ENCODE measurements around the gene SEC11C. TPM values are rescaled to one million over a fixed set of nuclear protein-coding genes. Genes with fewer than 3 reads are reported as not detected.
"Not testable (repeated sequence)": the region's sequence is repeated elsewhere in the genome, so short reads cannot be mapped to it uniquely, and the experiment has no call there.

Gene SEC11C
- total RNA-seq, 1 donor from 2014 or later, result 31.2 TPM

DNA sequence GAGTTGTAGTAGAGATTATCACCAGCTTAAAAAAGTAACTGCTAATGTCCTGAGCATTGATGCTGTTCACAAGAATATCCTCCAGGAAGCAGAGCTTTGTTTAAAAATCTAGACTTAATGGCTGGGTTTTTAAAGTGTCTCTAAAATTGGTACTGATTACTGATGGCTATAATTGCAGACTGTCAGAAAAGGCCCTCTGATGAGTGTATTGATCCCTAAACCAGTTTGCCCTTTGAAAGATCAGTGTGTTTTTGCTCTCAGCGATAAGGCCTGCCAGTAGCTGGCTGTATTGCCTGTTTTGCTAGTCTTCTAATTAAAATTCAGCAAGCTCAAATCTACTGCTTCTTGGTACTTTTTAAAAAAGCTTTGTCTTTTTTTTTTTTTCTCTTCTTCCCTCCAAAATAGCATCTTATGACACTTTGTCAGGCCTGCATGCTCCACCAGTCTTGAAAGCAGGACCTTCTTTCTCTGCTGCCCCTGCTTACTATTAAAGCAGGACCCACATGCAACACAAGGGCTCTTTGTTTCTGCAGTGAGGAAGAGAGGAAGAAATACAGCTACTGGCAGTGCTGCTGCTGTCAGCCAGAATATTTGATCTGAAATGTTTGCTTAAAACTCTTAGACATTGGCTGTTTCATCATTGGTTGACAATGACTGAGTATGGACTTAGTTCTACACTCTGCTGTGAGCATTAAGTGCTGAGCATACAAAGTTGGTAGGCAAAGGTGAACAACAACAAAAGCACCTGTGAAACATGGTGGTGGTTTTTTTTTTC lies 1.8 kb downstream of the SEC11C start:
- H3K4me1 Mint-ChIP-seq (ENCODE audit: unreplicated experiment), result peaks cover 17% of the 10 kb centered on the region
- H3K27ac Mint-ChIP-seq (ENCODE audit: unreplicated experiment), result no peak overlapping the region
- H3K27me3 Mint-ChIP-seq (ENCODE audit: unreplicated experiment), result peaks cover 6% of the 10 kb centered on the region
- TF ChIP-seq, protein P1, sequence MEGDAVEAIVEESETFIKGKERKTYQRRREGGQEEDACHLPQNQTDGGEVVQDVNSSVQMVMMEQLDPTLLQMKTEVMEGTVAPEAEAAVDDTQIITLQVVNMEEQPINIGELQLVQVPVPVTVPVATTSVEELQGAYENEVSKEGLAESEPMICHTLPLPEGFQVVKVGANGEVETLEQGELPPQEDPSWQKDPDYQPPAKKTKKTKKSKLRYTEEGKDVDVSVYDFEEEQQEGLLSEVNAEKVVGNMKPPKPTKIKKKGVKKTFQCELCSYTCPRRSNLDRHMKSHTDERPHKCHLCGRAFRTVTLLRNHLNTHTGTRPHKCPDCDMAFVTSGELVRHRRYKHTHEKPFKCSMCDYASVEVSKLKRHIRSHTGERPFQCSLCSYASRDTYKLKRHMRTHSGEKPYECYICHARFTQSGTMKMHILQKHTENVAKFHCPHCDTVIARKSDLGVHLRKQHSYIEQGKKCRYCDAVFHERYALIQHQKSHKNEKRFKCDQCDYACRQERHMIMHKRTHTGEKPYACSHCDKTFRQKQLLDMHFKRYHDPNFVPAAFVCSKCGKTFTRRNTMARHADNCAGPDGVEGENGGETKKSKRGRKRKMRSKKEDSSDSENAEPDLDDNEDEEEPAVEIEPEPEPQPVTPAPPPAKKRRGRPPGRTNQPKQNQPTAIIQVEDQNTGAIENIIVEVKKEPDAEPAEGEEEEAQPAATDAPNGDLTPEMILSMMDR (IDR thresholded peaks at IDR 0.05), result no peak
- H3K36me3 Mint-ChIP-seq (ENCODE audit: unreplicated experiment), result no peaks in the 10 kb centered on the region
- DNase-seq (ENCODE audit: extremely low spot score, unreplicated experiment), result no peak
- H3K4me3 Mint-ChIP-seq (ENCODE audit: unreplicated experiment), result peak overlapping the region; percentile 32
- H3K9me3 Mint-ChIP-seq (ENCODE audit: unreplicated experiment), result no peaks in the 10 kb centered on the region

DNA sequence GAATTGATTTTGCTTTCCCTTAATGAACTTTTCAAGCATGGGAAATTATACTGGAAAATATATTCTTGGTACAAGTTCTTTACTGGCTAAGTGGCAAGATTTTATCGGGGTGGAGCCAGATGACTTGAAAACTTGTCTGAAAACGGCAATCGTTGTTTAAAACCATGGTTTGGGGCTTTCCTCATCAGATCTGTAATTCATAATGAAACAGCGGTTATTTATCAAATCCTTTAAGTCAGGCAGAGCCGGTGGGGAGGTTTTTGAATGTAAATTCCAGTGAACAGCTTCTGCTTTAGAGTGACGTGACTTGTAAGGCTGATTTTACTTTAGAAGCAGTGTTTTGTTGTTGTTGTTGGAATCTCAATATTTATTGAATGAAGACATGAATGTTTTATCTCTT lies 2.6 kb downstream of the SEC11C start:
- Mint-ChIP-seq H3K4me1 (ENCODE audit: unreplicated experiment) (peaks cover 17% of the 10 kb centered on the region), H3K27ac (ENCODE audit: unreplicated experiment) (no peak overlapping the region), H3K4me3 (ENCODE audit: unreplicated experiment) (no peak overlapping the region), H3K27me3 (ENCODE audit: unreplicated experiment) (peaks cover 3% of the 10 kb centered on the region), H3K36me3 (ENCODE audit: unreplicated experiment) (no peaks in the 10 kb centered on the region), H3K9me3 (ENCODE audit: unreplicated experiment) (no peaks in the 10 kb centered on the region)
- DNase-seq (ENCODE audit: extremely low spot score, unreplicated experiment), result no peak
- TF ChIP-seq, protein P1 (IDR thresholded peaks at IDR 0.05), result no peak

DNA sequence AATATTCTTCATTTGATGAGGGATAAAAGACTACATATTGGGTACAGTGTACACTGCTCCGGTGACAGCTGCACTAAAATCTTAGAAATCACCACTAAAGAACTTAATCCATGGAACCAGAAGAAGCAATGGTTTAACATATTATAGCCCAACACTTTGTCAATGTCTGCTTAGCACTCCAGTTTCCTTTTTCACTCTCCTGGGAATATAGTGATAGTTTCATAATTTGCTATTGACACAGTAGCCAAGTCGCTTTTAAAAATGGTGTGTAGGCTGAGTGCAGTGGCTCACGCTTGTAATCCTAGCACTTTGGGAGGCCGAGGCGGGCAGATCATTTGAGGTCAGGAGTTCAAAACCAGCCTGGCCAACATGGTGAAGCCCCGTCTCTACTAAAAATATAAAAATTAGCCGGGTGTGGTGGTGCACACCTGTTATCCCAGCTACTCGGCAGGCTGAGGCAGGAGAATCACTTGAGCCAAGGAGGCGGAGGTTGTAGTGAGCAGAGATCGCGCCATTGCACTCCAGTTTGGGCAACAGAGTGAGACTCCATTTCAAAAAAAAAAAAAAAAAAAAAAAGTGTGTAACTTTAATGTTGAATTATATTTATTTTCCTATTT lies 3.2 kb downstream of the SEC11C start:
- not testable (repeated sequence) for H3K36me3 Mint-ChIP-seq (ENCODE audit: unreplicated experiment); H3K4me3 Mint-ChIP-seq (ENCODE audit: unreplicated experiment); H3K9me3 Mint-ChIP-seq (ENCODE audit: unreplicated experiment); DNase-seq (ENCODE audit: extremely low spot score, unreplicated experiment); H3K27me3 Mint-ChIP-seq (ENCODE audit: unreplicated experiment); H3K27ac Mint-ChIP-seq (ENCODE audit: unreplicated experiment)
- H3K4me1 Mint-ChIP-seq (ENCODE audit: unreplicated experiment), result peaks cover 17% of the 10 kb centered on the region

DNA sequence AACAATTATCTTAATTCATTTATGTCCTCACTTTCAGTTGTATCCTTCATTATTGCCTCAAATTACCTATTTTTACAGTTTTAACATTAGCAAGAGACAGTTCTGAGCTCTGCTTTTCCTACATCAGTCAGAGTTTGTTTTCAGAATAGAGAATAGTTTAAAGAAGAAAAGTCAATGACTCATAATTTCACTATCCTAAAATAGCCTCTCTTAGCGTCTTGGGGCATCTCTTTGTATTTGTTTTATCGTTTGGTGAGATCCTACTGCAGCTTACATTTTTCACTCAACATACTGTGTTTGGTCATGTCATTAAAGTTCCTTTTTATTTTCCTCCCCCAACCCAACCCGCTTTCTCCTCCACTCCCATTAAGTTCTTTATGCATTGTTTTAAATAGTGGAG lies 3.8 kb downstream of the SEC11C start:
- Mint-ChIP-seq H3K4me3 (ENCODE audit: unreplicated experiment) (no peak overlapping the region), H3K36me3 (ENCODE audit: unreplicated experiment) (no peaks in the 10 kb centered on the region), H3K27me3 (ENCODE audit: unreplicated experiment) (peaks cover 3% of the 10 kb centered on the region), H3K4me1 (ENCODE audit: unreplicated experiment) (peaks cover 17% of the 10 kb centered on the region), H3K9me3 (ENCODE audit: unreplicated experiment) (no peaks in the 10 kb centered on the region), H3K27ac (ENCODE audit: unreplicated experiment) (no peak overlapping the region)
- TF ChIP-seq, protein P1 (IDR thresholded peaks at IDR 0.05), result no peak
- no peak for DNase-seq (ENCODE audit: extremely low spot score, unreplicated experiment)

DNA sequence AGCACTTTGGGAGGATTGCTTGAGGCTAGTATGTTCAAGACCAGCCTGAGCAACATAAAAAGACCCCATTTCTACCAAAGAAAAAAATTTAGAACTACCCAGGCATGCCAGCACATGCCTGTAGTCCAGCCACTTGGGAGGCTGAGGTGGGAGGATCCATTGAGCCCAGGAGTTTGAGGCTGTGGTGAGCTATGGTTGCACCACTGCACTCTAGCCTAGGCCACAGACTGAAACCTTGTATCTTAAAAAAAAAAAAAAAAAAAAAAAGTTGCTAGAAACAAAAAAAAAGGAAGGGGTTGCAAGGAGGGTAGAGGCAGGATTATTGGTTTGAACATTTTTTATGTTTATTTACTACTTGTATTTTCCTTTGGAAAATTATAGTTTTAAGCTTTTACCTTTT lies 4.8 kb downstream of the SEC11C start:
- Mint-ChIP-seq H3K36me3 (ENCODE audit: unreplicated experiment) (no peaks in the 10 kb centered on the region), H3K4me3 (ENCODE audit: unreplicated experiment) (no peak overlapping the region), H3K9me3 (ENCODE audit: unreplicated experiment) (no peaks in the 10 kb centered on the region), H3K27ac (ENCODE audit: unreplicated experiment) (no peak overlapping the region), H3K27me3 (ENCODE audit: unreplicated experiment) (no peaks in the 10 kb centered on the region), H3K4me1 (ENCODE audit: unreplicated experiment) (peaks cover 15% of the 10 kb centered on the region)
- TF ChIP-seq, protein P1 (IDR thresholded peaks at IDR 0.05), result no peak
- DNase-seq (ENCODE audit: extremely low spot score, unreplicated experiment), result no peak

Data from osteocyte (in vitro differentiated cells).